Neural progenitor cell (in vitro differentiated cells): Measurements from ENCODE around the gene HDAC11. TPM values are rescaled to one million over a fixed set of nuclear protein-coding genes. Genes with fewer than 3 reads are reported as not detected.
A peak's percentile ranks its signal among the peaks of the same experiment; 100 is the strongest.

Experiments used
- DNase-seq: peaks from one replicate; pipeline ENCODE4 v3.0.0-alpha.2; 2016; ENCODE audit warnings: low spot score
- H2AFZ ChIP-seq: fragments of 200-600 bp; sonication (generic); replicated peaks from 2 replicates; pipeline ENCODE4 v1.6.1; 2016; ENCODE audit warnings: antibody characterized with exemption
- H3F3A ChIP-seq: fragments of 200-600 bp; sonication (generic); 2 replicates; pipeline ENCODE4 v1.6.1; 2016; ENCODE audit warnings: antibody characterized with exemption, low read depth
- H3K27ac ChIP-seq: fragments of 200-600 bp; sonication (generic); 2 replicates; pipeline ENCODE4 v1.5.1; 2016; ENCODE audit warnings: mild to moderate bottlenecking
- H3K27me3 ChIP-seq: fragments of 200-600 bp; sonication (generic); 2 replicates; pipeline ENCODE4 v1.6.1; 2016; ENCODE audit warnings: mild to moderate bottlenecking, moderate library complexity
- H3K36me3 ChIP-seq: fragments of 200-600 bp; sonication (generic); 2 replicates; pipeline ENCODE4 v1.5.1; 2016
- H3K4me1 ChIP-seq: fragments of 200-600 bp; sonication (generic); 2 replicates; pipeline ENCODE4 v1.6.1; 2016; ENCODE audit warnings: mixed run types
- H3K4me2 ChIP-seq: fragments of 200-600 bp; sonication (generic); 2 replicates; pipeline ENCODE4 v1.6.1; 2016
- H3K4me3 ChIP-seq: fragments of 200-600 bp; sonication (generic); 2 replicates; pipeline ENCODE4 v1.5.1; 2016
- H3K79me2 ChIP-seq: fragments of 200-600 bp; sonication (generic); 2 replicates; pipeline ENCODE4 v1.6.1; 2016; ENCODE audit warnings: low read depth
- H3K9ac ChIP-seq: fragments of 200-600 bp; sonication (generic); 2 replicates; pipeline ENCODE4 v1.6.1; 2016
- H3K9me3 ChIP-seq: fragments of 200-600 bp; sonication (generic); 2 replicates; pipeline ENCODE4 v1.5.1; 2016; ENCODE audit warnings: low read depth
- H4K20me1 ChIP-seq: fragments of 200-600 bp; sonication (generic); 2 replicates; pipeline ENCODE4 v1.6.1; 2016; ENCODE audit warnings: low read depth
- H3K27ac Mint-ChIP-seq: 3 replicates; pipeline ENCODE4 v1.8.0; 2021; ENCODE audit warnings: mixed read lengths
- H3K27me3 Mint-ChIP-seq: 2 replicates; pipeline ENCODE4 v1.8.0; 2022; ENCODE audit warnings: low read depth, mild to moderate bottlenecking, inconsistent platforms, moderate library complexity, mixed read lengths; ENCODE audit not compliant: insufficient read depth
- H3K36me3 Mint-ChIP-seq: 3 replicates; pipeline ENCODE4 v1.8.0; 2021; ENCODE audit warnings: mixed read lengths
- H3K4me1 Mint-ChIP-seq: 3 replicates; pipeline ENCODE4 v1.8.0; 2021; ENCODE audit warnings: mixed read lengths
- H3K4me3 Mint-ChIP-seq: 3 replicates; pipeline ENCODE4 v1.8.0; 2021; ENCODE audit warnings: mild to moderate bottlenecking, moderate library complexity, mixed read lengths
- H3K9me3 Mint-ChIP-seq: 3 replicates; pipeline ENCODE4 v1.8.0; 2020; ENCODE audit warnings: mixed read lengths
- EZH2 ChIP-seq: fragments of 200-600 bp; sonication (generic); IDR thresholded peaks from 2 replicates; pipeline ENCODE4 v1.6.1; 2017; ENCODE audit warnings: antibody characterized with exemption, mild to moderate bottlenecking, moderate library complexity
- EZH2phosphoT487 ChIP-seq: fragments of 200-600 bp; sonication (generic); IDR thresholded peaks from 2 replicates; pipeline ENCODE4 v1.6.1; 2017; ENCODE audit warnings: antibody characterized with exemption
- total RNA-seq: library from RNA; depleted of rRNA; stranded (reverse); fragments of >200 nt; gene quantifications from 2 replicates; pipeline ENCODE4 v1.2.3, GENCODE V29; 2015; ENCODE audit warnings: low replicate concordance
- TF ChIP-seq, protein P1 (sequence below): fragments of 200-600 bp; sonication (generic); IDR thresholded peaks from 2 replicates; pipeline ENCODE4 v1.5.1; 2017; ENCODE audit warnings: antibody characterized with exemption, mild to moderate bottlenecking

Gene HDAC11
- total RNA-seq, 1 donor from 2014 or later = 4.8 TPM

DNA sequence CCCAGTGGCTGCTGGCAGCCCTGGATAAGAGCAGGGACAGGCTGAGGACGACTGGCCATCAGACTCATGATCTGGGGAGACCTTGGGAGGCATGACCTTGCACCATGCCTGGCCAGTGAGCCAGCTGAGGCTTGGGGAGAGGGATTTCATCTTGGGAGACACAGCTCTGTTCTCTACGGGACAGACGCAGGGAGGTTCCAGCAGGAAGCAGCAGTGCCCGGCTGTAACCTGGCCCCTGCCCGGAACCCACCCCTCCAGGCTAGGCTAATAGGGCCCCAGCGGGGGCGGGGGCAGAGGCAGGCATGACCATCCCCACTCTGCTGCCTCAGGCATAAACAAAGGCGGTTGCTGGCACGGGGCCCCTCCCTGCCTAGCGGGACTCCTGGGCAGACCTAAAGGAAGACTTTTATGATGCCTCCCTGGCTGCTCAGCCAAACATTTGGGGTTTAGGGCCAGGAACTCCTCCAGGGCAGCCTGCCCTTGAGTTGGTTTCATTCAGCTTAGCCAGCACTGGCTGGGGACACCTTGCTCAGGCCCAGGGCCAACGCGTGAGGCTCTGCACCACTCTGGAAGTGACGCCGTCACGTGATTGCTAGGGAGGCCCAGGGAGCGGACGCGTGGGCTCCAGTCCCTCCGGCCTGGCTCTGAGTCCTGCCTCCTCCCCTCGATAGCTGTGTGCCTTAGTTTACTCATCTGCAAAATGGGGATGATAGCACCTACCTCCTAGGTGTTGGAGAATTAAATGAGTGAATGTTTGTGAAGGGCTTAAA, 27.6 kb downstream of the HDAC11 start:
- Histone ChIP-seq H3K4me1 (peaks cover 14% of the 10 kb centered on the region), H3K27me3 (no peaks in the 10 kb centered on the region), H3K9me3 (no peaks in the 10 kb centered on the region), H3K79me2 (no peaks in the 10 kb centered on the region), H3K9ac (no peak overlapping the region), H2AFZ (no peak overlapping the region), H3K4me3 (no peak overlapping the region), H3F3A (peaks cover 6% of the 10 kb centered on the region), H3K36me3 (no peaks in the 10 kb centered on the region), H3K4me2 (peak overlapping the region; percentile 36), H4K20me1 (no peaks in the 10 kb centered on the region), H3K27ac (no peak overlapping the region)
- Mint-ChIP-seq H3K9me3 (no peaks in the 10 kb centered on the region), H3K4me3 (no peak overlapping the region), H3K4me1 (peaks cover 49% of the 10 kb centered on the region), H3K36me3 (peaks cover 2% of the 10 kb centered on the region), H3K27ac (peak overlapping the region; percentile 57), H3K27me3 (peaks cover 4% of the 10 kb centered on the region)
- peak; percentile 37 for DNase-seq
- TF ChIP-seq, protein P1, sequence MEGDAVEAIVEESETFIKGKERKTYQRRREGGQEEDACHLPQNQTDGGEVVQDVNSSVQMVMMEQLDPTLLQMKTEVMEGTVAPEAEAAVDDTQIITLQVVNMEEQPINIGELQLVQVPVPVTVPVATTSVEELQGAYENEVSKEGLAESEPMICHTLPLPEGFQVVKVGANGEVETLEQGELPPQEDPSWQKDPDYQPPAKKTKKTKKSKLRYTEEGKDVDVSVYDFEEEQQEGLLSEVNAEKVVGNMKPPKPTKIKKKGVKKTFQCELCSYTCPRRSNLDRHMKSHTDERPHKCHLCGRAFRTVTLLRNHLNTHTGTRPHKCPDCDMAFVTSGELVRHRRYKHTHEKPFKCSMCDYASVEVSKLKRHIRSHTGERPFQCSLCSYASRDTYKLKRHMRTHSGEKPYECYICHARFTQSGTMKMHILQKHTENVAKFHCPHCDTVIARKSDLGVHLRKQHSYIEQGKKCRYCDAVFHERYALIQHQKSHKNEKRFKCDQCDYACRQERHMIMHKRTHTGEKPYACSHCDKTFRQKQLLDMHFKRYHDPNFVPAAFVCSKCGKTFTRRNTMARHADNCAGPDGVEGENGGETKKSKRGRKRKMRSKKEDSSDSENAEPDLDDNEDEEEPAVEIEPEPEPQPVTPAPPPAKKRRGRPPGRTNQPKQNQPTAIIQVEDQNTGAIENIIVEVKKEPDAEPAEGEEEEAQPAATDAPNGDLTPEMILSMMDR = no peak
- no peak for TF ChIP-seq EZH2
- TF ChIP-seq EZH2phosphoT487 = no peak

GRCh38 chr3:13508496-13508895, 28.4 kb downstream of the HDAC11 start:
- no peak overlapping the region for H3K4me3 ChIP-seq
- H2AFZ ChIP-seq = no peak overlapping the region
- H3K79me2 ChIP-seq = no peaks in the 10 kb centered on the region
- no peak overlapping the region for H3K4me2 ChIP-seq
- no peak overlapping the region for H3K27ac ChIP-seq
- peaks cover 2% of the 10 kb centered on the region for H3K27me3 Mint-ChIP-seq
- H3K27ac Mint-ChIP-seq = no peak overlapping the region
- H3K36me3 ChIP-seq = no peaks in the 10 kb centered on the region
- no peaks in the 10 kb centered on the region for H3K27me3 ChIP-seq
- H3K9me3 ChIP-seq = no peaks in the 10 kb centered on the region
- H3K4me1 ChIP-seq = peaks cover 16% of the 10 kb centered on the region
- TF ChIP-seq EZH2 = no peak
- TF ChIP-seq, protein P1 = no peak
- no peak for TF ChIP-seq EZH2phosphoT487
- no peaks in the 10 kb centered on the region for H4K20me1 ChIP-seq
- H3K9me3 Mint-ChIP-seq = no peaks in the 10 kb centered on the region
- no peak for DNase-seq
- H3K4me3 Mint-ChIP-seq = no peak overlapping the region
- H3K9ac ChIP-seq = no peak overlapping the region
- peaks cover 6% of the 10 kb centered on the region for H3F3A ChIP-seq
- no peaks in the 10 kb centered on the region for H3K36me3 Mint-ChIP-seq
- peaks cover 51% of the 10 kb centered on the region for H3K4me1 Mint-ChIP-seq

DNA sequence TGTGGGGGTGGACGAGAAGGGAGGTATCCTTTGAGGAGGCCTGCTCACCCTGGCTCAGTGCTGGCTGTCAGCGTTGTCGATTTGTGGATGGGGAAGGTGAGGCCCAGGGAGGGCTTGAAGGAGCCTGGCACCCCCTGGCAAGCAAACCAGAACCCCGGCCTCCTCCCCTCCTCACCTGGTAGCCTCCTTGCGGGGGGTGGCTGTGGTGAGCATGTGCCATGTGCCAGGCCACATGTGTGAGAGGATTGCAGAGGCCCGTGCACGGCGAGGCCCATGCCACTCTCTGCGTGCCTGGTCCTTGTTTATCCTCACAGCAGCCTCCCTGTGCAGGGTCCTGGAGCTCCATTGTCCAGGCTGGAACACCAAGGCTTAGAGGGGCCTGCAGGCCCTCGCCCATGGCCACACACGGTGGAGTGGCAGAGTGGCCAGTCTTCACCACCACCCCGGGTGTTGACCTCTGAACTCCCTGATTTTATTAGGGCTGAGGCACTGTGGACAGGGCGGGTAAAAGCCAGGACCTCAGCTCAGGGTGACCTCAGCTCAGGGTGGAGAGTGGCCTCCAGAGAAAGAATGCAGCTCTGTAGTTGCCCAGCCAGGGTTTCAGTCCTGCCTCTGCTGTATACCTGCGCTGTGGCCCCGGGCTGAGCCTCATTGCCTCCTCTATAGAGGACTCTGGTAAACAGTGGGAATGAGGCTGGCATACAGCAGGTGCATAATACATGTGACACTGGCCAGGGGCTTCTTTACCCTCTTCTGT, 29.1 kb downstream of the HDAC11 start:
- no peaks in the 10 kb centered on the region for H3K9me3 Mint-ChIP-seq
- H3K4me3 ChIP-seq = no peak overlapping the region
- no peak overlapping the region for H3K4me2 ChIP-seq
- peaks cover 6% of the 10 kb centered on the region for H3F3A ChIP-seq
- H3K27ac Mint-ChIP-seq = no peak overlapping the region
- peaks cover 18% of the 10 kb centered on the region for H3K4me1 ChIP-seq
- TF ChIP-seq EZH2 (no peak), EZH2phosphoT487 (no peak)
- TF ChIP-seq, protein P1 = no peak
- H3K79me2 ChIP-seq = no peaks in the 10 kb centered on the region
- H3K27me3 ChIP-seq = no peaks in the 10 kb centered on the region
- no peaks in the 10 kb centered on the region for H4K20me1 ChIP-seq
- H3K9ac ChIP-seq = no peak overlapping the region
- no peak for DNase-seq
- no peaks in the 10 kb centered on the region for H3K36me3 Mint-ChIP-seq
- peaks cover 2% of the 10 kb centered on the region for H3K27me3 Mint-ChIP-seq
- peaks cover 53% of the 10 kb centered on the region for H3K4me1 Mint-ChIP-seq
- no peaks in the 10 kb centered on the region for H3K9me3 ChIP-seq
- H3K4me3 Mint-ChIP-seq = no peak overlapping the region
- H2AFZ ChIP-seq = no peak overlapping the region
- H3K27ac ChIP-seq = no peak overlapping the region
- H3K36me3 ChIP-seq = no peaks in the 10 kb centered on the region
